Body of pancreas (tissue), 4 donors: ENCODE data around the gene TTC17.

Experiments used
- CTCF ChIP-seq, 7 experiments: fragments of 450-650 bp in 4 of 7; fragments of 200-600 bp in 3 of 7; sonication (generic) in 3 of 7; IDR thresholded peaks; one replicate each; pipeline ENCODE4 v1.5.1; 2016 to 2019; ENCODE audit warnings: antibody characterized with exemption in 7 of 7
- POLR2A ChIP-seq, 3 donors: fragments of 450-650 bp; IDR thresholded peaks; one replicate each; pipeline ENCODE4 v1.6.1; 2016; ENCODE audit warnings: antibody characterized with exemption in 3 of 3, mild to moderate bottlenecking in 2 of 3

GRCh38 chr11:43508511-43508918, 149.8 kb downstream of the TTC17 start:
- no peak for TF ChIP-seq POLR2A (IDR thresholded peaks at IDR 0.05)
- TF ChIP-seq CTCF (IDR thresholded peaks at IDR 0.05): no peak
